Right forelimb (tissue), 1 donor: ENCODE measurements around the gene SEL1L2.

Experiments
- DNase-seq: peaks from one replicate; pipeline ENCODE4 v3.0.0-alpha.2; 2018

Gene SEL1L2

GRCh38 chr20:13862245-13862644, 128.2 kb downstream of the SEL1L2 start:
- DNase-seq: no peak

GRCh38 chr20:13858871-13859270, 131.5 kb downstream of the SEL1L2 start:
- no peak for DNase-seq

GRCh38 chr20:13858439-13858838, 132.0 kb downstream of the SEL1L2 start:
- no peak for DNase-seq

- no peak for DNase-seq
Measured at GRCh38 chr20:13857961-13858360, 132.5 kb downstream of the SEL1L2 start.

- no peak for DNase-seq
Measured at GRCh38 chr20:13857304-13857703, 133.1 kb downstream of the SEL1L2 start.

- no peak for DNase-seq
Measured at GRCh38 chr20:13856354-13856753, 134.1 kb downstream of the SEL1L2 start.

GRCh38 chr20:13855613-13856012, 134.8 kb downstream of the SEL1L2 start:
- DNase-seq: no peak

- DNase-seq: no peak
Measured at GRCh38 chr20:13852306-13852705, 138.1 kb downstream of the SEL1L2 start.

- no peak for DNase-seq
Measured at GRCh38 chr20:13851279-13851678, 139.1 kb downstream of the SEL1L2 start.

GRCh38 chr20:13844296-13844695, 146.1 kb downstream of the SEL1L2 start:
- no peak for DNase-seq

GRCh38 chr20:13841206-13841605, 149.2 kb downstream of the SEL1L2 start:
- no peak for DNase-seq

GRCh38 chr20:13840093-13840465, 150.3 kb downstream of the SEL1L2 start:
- DNase-seq: no peak

- DNase-seq: no peak
Measured at GRCh38 chr20:13839421-13840092, 150.9 kb downstream of the SEL1L2 start.

- no peak for DNase-seq
Measured at GRCh38 chr20:13838664-13839063, 151.8 kb downstream of the SEL1L2 start.

- DNase-seq: no peak
Measured at GRCh38 chr20:13831476-13831875, 158.9 kb downstream of the SEL1L2 start.

- DNase-seq: no peak
Measured at GRCh38 chr20:13825465-13825864, 164.9 kb downstream of the SEL1L2 start.

GRCh38 chr20:13824459-13824858, 166.0 kb downstream of the SEL1L2 start:
- no peak for DNase-seq

GRCh38 chr20:13822459-13822858, 168.0 kb downstream of the SEL1L2 start:
- DNase-seq: no peak

GRCh38 chr20:13821876-13822275, 168.5 kb downstream of the SEL1L2 start:
- DNase-seq: no peak

GRCh38 chr20:13819885-13820645, 170.3 kb downstream of the SEL1L2 start:
- DNase-seq: no peak

GRCh38 chr20:13817342-13817741, 173.1 kb downstream of the SEL1L2 start:
- DNase-seq: no peak

GRCh38 chr20:13816757-13817156, 173.7 kb downstream of the SEL1L2 start:
- DNase-seq: no peak

- DNase-seq: no peak
Measured at GRCh38 chr20:13814672-13815071, 175.7 kb downstream of the SEL1L2 start.

- no peak for DNase-seq
Measured at GRCh38 chr20:13813910-13814309, 176.5 kb downstream of the SEL1L2 start.

- no peak for DNase-seq
Measured at GRCh38 chr20:13810446-13810845, 180.0 kb downstream of the SEL1L2 start.
